C4-2B (cell line): ENCODE data around the gene DRD4.

ENCODE experiments used
- ZFX ChIP-seq: fragments of 450-650 bp; IDR thresholded peaks from 2 replicates; pipeline ENCODE4 v1.6.1; 2017
- TF ChIP-seq, protein P1 (sequence below): fragments of 450-650 bp; conservative IDR thresholded peaks from 2 replicates; pipeline ENCODE4 v1.5.1; 2017; ENCODE audit warnings: mild to moderate bottlenecking

DNA sequence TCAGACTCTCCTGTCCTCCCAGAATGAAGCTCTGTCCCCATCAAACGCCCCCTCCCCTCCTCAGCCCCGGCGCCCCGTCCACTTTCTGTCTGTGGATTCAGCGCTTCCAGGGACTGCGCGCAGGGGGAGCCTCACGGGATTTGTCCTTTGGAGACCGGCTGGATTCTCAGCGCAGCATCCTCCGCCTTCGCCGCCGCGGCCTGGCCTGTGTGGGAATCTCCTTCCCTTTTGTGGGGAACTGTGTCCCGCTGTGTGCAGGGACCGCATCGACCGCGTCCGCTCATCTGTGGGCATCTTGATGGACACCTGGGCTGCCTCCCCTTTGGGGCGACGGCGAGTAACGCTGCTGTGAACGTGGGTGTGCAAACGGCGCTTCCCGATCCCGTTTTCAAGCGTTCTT, 9.0 kb upstream of the DRD4 start:
- TF ChIP-seq, protein P1, sequence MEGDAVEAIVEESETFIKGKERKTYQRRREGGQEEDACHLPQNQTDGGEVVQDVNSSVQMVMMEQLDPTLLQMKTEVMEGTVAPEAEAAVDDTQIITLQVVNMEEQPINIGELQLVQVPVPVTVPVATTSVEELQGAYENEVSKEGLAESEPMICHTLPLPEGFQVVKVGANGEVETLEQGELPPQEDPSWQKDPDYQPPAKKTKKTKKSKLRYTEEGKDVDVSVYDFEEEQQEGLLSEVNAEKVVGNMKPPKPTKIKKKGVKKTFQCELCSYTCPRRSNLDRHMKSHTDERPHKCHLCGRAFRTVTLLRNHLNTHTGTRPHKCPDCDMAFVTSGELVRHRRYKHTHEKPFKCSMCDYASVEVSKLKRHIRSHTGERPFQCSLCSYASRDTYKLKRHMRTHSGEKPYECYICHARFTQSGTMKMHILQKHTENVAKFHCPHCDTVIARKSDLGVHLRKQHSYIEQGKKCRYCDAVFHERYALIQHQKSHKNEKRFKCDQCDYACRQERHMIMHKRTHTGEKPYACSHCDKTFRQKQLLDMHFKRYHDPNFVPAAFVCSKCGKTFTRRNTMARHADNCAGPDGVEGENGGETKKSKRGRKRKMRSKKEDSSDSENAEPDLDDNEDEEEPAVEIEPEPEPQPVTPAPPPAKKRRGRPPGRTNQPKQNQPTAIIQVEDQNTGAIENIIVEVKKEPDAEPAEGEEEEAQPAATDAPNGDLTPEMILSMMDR, result no peak
- TF ChIP-seq ZFX, result no peak
